HepG2 (cell line): ENCODE data around the gene DNAJA2. TPM values are rescaled to one million over a fixed set of nuclear protein-coding genes. Genes with fewer than 3 reads are reported as not detected.
A peak's percentile ranks its signal among the peaks of the same experiment; 100 is the strongest.

Experiments used
- ARNTL ChIP-seq: sonication (generic); formaldehyde crosslinking; IDR thresholded peaks from 2 replicates; pipeline ENCODE4 v1.4.0; 2020; ENCODE audit warnings: mild to moderate bottlenecking, missing genetic modification reagents
- BRCA1 ChIP-seq: sonication (generic); formaldehyde crosslinking; IDR thresholded peaks from 2 replicates; pipeline ENCODE4 v1.4.0; 2020; ENCODE audit warnings: missing genetic modification reagents
- HNRNPK ChIP-seq: fragments of 200-400 bp; formaldehyde crosslinking; IDR thresholded peaks from 2 replicates; pipeline ENCODE4 v1.6.1; 2018; ENCODE audit warnings: low read length, low read depth, moderate library complexity, mild to moderate bottlenecking; ENCODE audit not compliant: poor library complexity, severe bottlenecking
- IRF9 ChIP-seq: sonication (generic); formaldehyde crosslinking; IDR thresholded peaks from 2 replicates; pipeline ENCODE4 v1.8.0; 2022; ENCODE audit warnings: missing genetic modification reagents, mild to moderate bottlenecking, borderline replicate concordance
- IRX3 ChIP-seq: sonication (generic); formaldehyde crosslinking; IDR thresholded peaks from 2 replicates; pipeline ENCODE4 v1.8.1; 2023; ENCODE audit warnings: mild to moderate bottlenecking, low read depth, missing genetic modification reagents, borderline replicate concordance
- JUN ChIP-seq: sonication (generic); formaldehyde crosslinking; IDR thresholded peaks from 2 replicates; pipeline ENCODE4 v1.4.0; 2020; ENCODE audit warnings: mild to moderate bottlenecking, missing genetic modification reagents
- MXI1 ChIP-seq: IDR thresholded peaks from 3 replicates; pipeline ENCODE4 v1.6.1; 2012; ENCODE audit warnings: low read depth, low read length, inconsistent platforms, borderline replicate concordance
- PAWR ChIP-seq: sonication (generic); formaldehyde crosslinking; IDR thresholded peaks from 2 replicates; pipeline ENCODE4 v1.4.0; 2020; ENCODE audit warnings: missing genetic modification reagents, mild to moderate bottlenecking, borderline replicate concordance
- PRMT3 ChIP-seq: sonication (generic); formaldehyde crosslinking; IDR thresholded peaks from 2 replicates; pipeline ENCODE4 v1.8.1; 2022; ENCODE audit warnings: low read depth, mild to moderate bottlenecking, moderate library complexity, missing genetic modification reagents, borderline replicate concordance
- PTBP1 ChIP-seq: fragments of 200-400 bp; formaldehyde crosslinking; IDR thresholded peaks from 2 replicates; pipeline ENCODE4 v1.6.1; 2018; ENCODE audit warnings: low read length, low read depth; ENCODE audit not compliant: poor library complexity, severe bottlenecking
- RARA ChIP-seq: IDR thresholded peaks from 2 replicates; pipeline ENCODE4 v1.6.1; 2016; ENCODE audit warnings: missing genetic modification reagents, missing compliant biosample characterization
- RBFOX2 ChIP-seq: fragments of 200-400 bp; formaldehyde crosslinking; IDR thresholded peaks from 2 replicates; pipeline ENCODE4 v1.6.1; 2017; ENCODE audit warnings: low read depth, mild to moderate bottlenecking, low read length
- SRY ChIP-seq: sonication (generic); formaldehyde crosslinking; IDR thresholded peaks from 2 replicates; pipeline ENCODE4 v1.8.0; 2022; ENCODE audit warnings: mild to moderate bottlenecking, missing genetic modification reagents
- TOPORS ChIP-seq: sonication (generic); formaldehyde crosslinking; IDR thresholded peaks from 2 replicates; pipeline ENCODE4 v1.8.0; 2023; ENCODE audit warnings: mild to moderate bottlenecking, missing genetic modification reagents
- TSC22D2 ChIP-seq: sonication (generic); formaldehyde crosslinking; IDR thresholded peaks from 2 replicates; pipeline ENCODE4 v1.5.1; 2020; ENCODE audit warnings: missing genetic modification reagents, mild to moderate bottlenecking, borderline replicate concordance
- WIZ ChIP-seq: sonication (generic); formaldehyde crosslinking; IDR thresholded peaks from 2 replicates; pipeline ENCODE4 v1.5.1; 2020; ENCODE audit warnings: mild to moderate bottlenecking, missing genetic modification reagents
- ZBTB1 ChIP-seq: sonication (generic); formaldehyde crosslinking; IDR thresholded peaks from 2 replicates; pipeline ENCODE4 v1.4.0; 2020; ENCODE audit warnings: missing genetic modification reagents, borderline replicate concordance
- ZBTB3 ChIP-seq: sonication (generic); formaldehyde crosslinking; IDR thresholded peaks from 2 replicates; pipeline ENCODE4 v1.4.0; 2020; ENCODE audit warnings: low read depth, mild to moderate bottlenecking, moderate library complexity, missing genetic modification reagents, borderline replicate concordance
- ZNF124 ChIP-seq: sonication (generic); formaldehyde crosslinking; IDR thresholded peaks from 2 replicates; pipeline ENCODE4 v1.4.0; 2020; ENCODE audit warnings: missing genetic modification reagents
- ZNF230 ChIP-seq: sonication (generic); formaldehyde crosslinking; IDR thresholded peaks from 2 replicates; pipeline ENCODE4 v1.4.0; 2020; ENCODE audit warnings: mild to moderate bottlenecking, missing genetic modification reagents
- ZNF329 ChIP-seq: sonication (generic); formaldehyde crosslinking; IDR thresholded peaks from 2 replicates; pipeline ENCODE4 v1.9.0; 2021; ENCODE audit warnings: low read depth, mild to moderate bottlenecking, missing genetic modification reagents
- ZNF446 ChIP-seq: sonication (generic); formaldehyde crosslinking; IDR thresholded peaks from 2 replicates; pipeline ENCODE4 v1.5.0; 2020; ENCODE audit warnings: mild to moderate bottlenecking, missing genetic modification reagents
- ZNF703 ChIP-seq: sonication (generic); formaldehyde crosslinking; IDR thresholded peaks from 2 replicates; pipeline ENCODE4 v1.5.1; 2020; ENCODE audit warnings: missing genetic modification reagents, mild to moderate bottlenecking, moderate library complexity, borderline replicate concordance
- ZNF773 ChIP-seq: sonication (generic); formaldehyde crosslinking; IDR thresholded peaks from 2 replicates; pipeline ENCODE4 v1.4.0; 2020; ENCODE audit warnings: missing genetic modification reagents, borderline replicate concordance
- polyA plus RNA-seq, 8 experiments: library from polyadenylated mRNA; depleted of rRNA in 3 of 8; stranded (reverse) in 7 of 8; unstranded in 1 of 8; fragments of >200 nt; fragmentation: Illumina TruSeq in 4 of 8; extraction: Trizol in 4 of 8; gene quantifications; 2 replicates each; pipeline versions ENCODE4 v1.2.1 to v1.2.3, GENCODE V29; 2011 to 2016; ENCODE audit warnings: low read depth in 4 of 8, missing spikeins in 1 of 8, mixed read lengths in 1 of 8; ENCODE audit not compliant: insufficient read depth in 1 of 8
- total RNA-seq, 5 experiments: library from RNA; depleted of rRNA; stranded (reverse); fragments of >200 nt; fragmentation: Illumina TruSeq; extraction: Trizol; gene quantifications; 2 replicates each; pipeline ENCODE4 v1.2.3, GENCODE V29; 2016; ENCODE audit warnings: low read depth in 1 of 5
- TF ChIP-seq, protein P1 (sequence below): sonication (generic); formaldehyde crosslinking; IDR thresholded peaks from 2 replicates; pipeline ENCODE4 v1.5.0; 2020; ENCODE audit warnings: mild to moderate bottlenecking, missing genetic modification reagents

Gene DNAJA2
- total and polyA plus RNA-seq, 2 of the 13 experiments (the other 11 are each of a cell fraction or from before 2014, with no cell fraction given), result 25.4 to 176 TPM

GRCh38 chr16:46991729-46992704 lies 18.5 kb upstream of the DNAJA2 start (continued):
- TF ChIP-seq WIZ (CRISPR knock-in tag) (no peak), IRF9 (CRISPR knock-in tag) (no peak), RBFOX2 (no peak), ZBTB1 (CRISPR knock-in tag) (no peak), PAWR (CRISPR knock-in tag) (no peak), ZNF329 (CRISPR knock-in tag) (0 out of 2 replicates have a peak, but pooled peaks have one; percentile 49), ARNTL (CRISPR knock-in tag) (no peak), PTBP1 (no peak), HNRNPK (no peak), ZBTB3 (CRISPR knock-in tag) (no peak), BRCA1 (CRISPR knock-in tag) (no peak), ZNF446 (CRISPR knock-in tag) (0 out of 2 replicates have a peak, but pooled peaks have one; percentile 25), ZNF703 (CRISPR knock-in tag) (no peak), RARA (CRISPR knock-in tag) (no peak), IRX3 (CRISPR knock-in tag) (no peak), TOPORS (CRISPR knock-in tag) (no peak), JUN (CRISPR knock-in tag) (no peak), PRMT3 (CRISPR knock-in tag) (no peak), ZNF124 (CRISPR knock-in tag) (no peak), TSC22D2 (CRISPR knock-in tag) (no peak), ZNF773 (CRISPR knock-in tag) (no peak), SRY (0 out of 2 replicates have a peak, but pooled peaks have one; percentile 44), ZNF230 (no peak), MXI1 (no peak; the same call in 2 of the 3 replicates)
- TF ChIP-seq, protein P1, sequence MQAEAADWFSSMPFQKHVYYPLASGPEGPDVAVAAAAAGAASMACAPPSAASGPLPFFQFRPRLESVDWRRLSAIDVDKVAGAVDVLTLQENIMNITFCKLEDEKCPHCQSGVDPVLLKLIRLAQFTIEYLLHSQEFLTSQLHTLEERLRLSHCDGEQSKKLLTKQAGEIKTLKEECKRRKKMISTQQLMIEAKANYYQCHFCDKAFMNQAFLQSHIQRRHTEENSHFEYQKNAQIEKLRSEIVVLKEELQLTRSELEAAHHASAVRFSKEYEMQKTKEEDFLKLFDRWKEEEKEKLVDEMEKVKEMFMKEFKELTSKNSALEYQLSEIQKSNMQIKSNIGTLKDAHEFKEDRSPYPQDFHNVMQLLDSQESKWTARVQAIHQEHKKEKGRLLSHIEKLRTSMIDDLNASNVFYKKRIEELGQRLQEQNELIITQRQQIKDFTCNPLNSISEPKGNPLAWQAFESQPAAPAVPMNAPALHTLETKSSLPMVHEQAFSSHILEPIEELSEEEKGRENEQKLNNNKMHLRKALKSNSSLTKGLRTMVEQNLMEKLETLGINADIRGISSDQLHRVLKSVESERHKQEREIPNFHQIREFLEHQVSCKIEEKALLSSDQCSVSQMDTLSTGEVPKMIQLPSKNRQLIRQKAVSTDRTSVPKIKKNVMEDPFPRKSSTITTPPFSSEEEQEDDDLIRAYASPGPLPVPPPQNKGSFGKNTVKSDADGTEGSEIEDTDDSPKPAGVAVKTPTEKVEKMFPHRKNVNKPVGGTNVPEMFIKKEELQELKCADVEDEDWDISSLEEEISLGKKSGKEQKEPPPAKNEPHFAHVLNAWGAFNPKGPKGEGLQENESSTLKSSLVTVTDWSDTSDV (CRISPR knock-in tag), result 0 out of 2 replicates have a peak, but pooled peaks have one; percentile 27
